ENCODE data around the gene SLX4.

GRCh38 chr16:3542601-3543373 lies 68.6 kb downstream of the SLX4 start:
- TF ChIP-seq EZH2 (IDR thresholded peaks at IDR 0.05; ENCODE audit: insufficient read depth, poor library complexity, severe bottlenecking) (no peak), EZH2phosphoT487 (IDR thresholded peaks at IDR 0.05; ENCODE audit: insufficient read depth, low read depth) (no peak)

Measured in GM23248 (cell line).